ENCODE measurements around the gene EIF2B2. TPM values are rescaled to one million over a fixed set of nuclear protein-coding genes. Genes with fewer than 3 reads are reported as not detected.
A peak's percentile ranks its signal among the peaks of the same experiment; 100 is the strongest.

EIF2B2 gene
- polyA plus RNA-seq, 3 donors: 58.5 to 63.5 (median 60.1) TPM

- peak in 9 of 11 donors; percentile 7 to 67 (median 37) for DNase-seq (ENCODE audit: extremely low read depth in 1 of 11, low read depth in 9 of 11, low spot score in 4 of 11)
These were observed 16.0 kb downstream of the EIF2B2 start for GRCh38 chr14:75018694-75019093.

GRCh38 chr14:75022655-75023054 lies 19.9 kb downstream of the EIF2B2 start:
- no peak for DNase-seq (ENCODE audit: extremely low read depth in 1 of 11, low read depth in 9 of 11, low spot score in 4 of 11)

- DNase-seq (ENCODE audit: extremely low read depth in 1 of 11, low read depth in 9 of 11, low spot score in 4 of 11): no peak
These were observed 20.4 kb downstream of the EIF2B2 start for GRCh38 chr14:75023108-75023507.

- DNase-seq (ENCODE audit: extremely low read depth in 1 of 11, low read depth in 9 of 11, low spot score in 4 of 11): no peak
These were observed 22.4 kb downstream of the EIF2B2 start for GRCh38 chr14:75025082-75025481.

- no peak for DNase-seq (ENCODE audit: extremely low read depth in 1 of 11, low read depth in 9 of 11, low spot score in 4 of 11)
These were observed 23.2 kb downstream of the EIF2B2 start for GRCh38 chr14:75025876-75026275.

GRCh38 chr14:75030147-75030546 lies 27.4 kb downstream of the EIF2B2 start:
- DNase-seq (ENCODE audit: extremely low read depth in 1 of 11, low read depth in 9 of 11, low spot score in 4 of 11): no peak

DNA sequence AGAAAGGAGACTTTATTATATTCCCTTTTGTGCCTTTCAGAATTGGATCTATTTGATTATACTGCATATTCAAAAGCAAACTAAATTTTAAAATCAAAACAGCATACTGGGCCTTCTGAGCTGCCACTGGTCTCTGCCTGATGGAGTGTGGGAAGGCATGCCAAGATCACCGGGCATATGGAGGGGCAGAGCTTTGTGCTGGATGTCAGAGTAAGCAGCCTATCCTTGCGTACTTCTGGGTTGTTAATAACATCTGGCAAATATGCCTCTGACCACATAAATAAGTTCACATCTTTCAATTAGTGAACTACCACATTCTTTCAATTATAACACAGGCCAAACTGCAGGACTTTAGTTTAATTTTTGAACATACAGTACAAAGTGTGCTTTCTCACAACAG lies 30.2 kb downstream of the EIF2B2 start:
- no peak for DNase-seq (ENCODE audit: extremely low read depth in 1 of 11, low read depth in 9 of 11, low spot score in 4 of 11)

GRCh38 chr14:75040507-75040906 lies 37.8 kb downstream of the EIF2B2 start:
- no peak for DNase-seq (ENCODE audit: extremely low read depth in 1 of 11, low read depth in 9 of 11, low spot score in 4 of 11)

- no peak for DNase-seq (ENCODE audit: extremely low read depth in 1 of 11, low read depth in 9 of 11, low spot score in 4 of 11)
These were observed 38.2 kb downstream of the EIF2B2 start for GRCh38 chr14:75040959-75041358.

- DNase-seq (ENCODE audit: extremely low read depth in 1 of 11, low read depth in 9 of 11, low spot score in 4 of 11): no peak
These were observed 38.9 kb downstream of the EIF2B2 start for GRCh38 chr14:75041613-75042012.

DNA sequence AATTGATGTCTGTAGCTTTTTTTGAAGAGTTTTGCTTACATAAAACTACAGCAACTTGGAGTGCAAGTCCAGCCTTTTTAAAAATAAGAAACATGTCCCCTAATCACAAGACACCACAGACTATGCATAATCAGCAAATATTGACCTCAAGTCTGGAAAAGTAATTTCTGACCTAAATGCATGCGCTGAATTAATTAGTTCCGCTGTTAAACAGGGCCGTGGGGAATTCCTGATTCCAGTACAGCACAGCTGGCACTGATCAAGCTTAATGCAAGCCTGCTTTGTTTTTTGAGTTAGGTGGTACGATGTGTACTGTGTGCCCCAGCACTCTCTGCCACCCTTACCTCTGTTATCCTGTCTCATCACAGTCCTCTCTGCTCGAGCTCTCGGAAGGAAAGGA lies 39.3 kb downstream of the EIF2B2 start:
- DNase-seq (ENCODE audit: extremely low read depth in 1 of 11, low read depth in 9 of 11, low spot score in 4 of 11): peak in 1 of 11 donors; percentile 22

DNA sequence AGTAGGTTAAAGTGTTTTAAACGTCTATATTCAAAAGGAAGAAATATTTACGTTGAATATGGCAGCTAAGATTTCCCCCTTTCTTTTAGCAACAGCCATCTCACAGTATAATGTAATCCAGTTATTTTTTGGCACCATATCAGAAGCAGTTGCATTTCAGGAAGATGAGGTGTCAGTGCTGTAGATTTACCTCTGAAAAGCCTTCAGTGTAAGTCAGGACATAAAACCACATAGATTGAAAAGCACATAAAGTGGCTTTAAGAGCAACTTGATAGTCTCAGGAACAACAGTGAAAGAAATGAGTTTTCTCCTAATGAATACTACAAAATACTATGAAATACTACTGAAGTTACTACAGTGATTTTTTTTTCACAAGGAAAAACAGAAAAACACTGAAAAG lies 41.6 kb downstream of the EIF2B2 start:
- DNase-seq (ENCODE audit: extremely low read depth in 1 of 11, low read depth in 9 of 11, low spot score in 4 of 11): no peak

DNA sequence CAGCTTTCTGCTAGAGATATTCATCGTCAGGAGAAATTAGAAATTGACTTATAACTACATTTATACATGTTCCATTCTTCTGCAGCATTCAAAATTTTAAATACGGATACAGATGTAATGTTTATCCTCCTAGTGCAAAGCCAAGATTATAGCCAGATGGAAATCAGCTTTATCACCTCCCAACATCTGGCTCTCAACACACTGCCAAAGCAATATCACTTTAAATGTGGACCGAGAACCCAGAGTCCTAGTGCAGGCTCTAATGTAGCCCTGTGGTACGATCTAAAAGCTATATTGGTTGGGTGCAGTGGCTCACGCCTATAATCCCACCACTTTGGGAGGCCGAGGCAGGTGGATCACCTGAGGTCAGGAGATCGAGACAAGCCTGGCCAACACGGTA lies 42.0 kb downstream of the EIF2B2 start:
- DNase-seq (ENCODE audit: extremely low read depth in 1 of 11, low read depth in 9 of 11, low spot score in 4 of 11): no peak

- DNase-seq (ENCODE audit: extremely low read depth in 1 of 11, low read depth in 9 of 11, low spot score in 4 of 11): no peak
These were observed 43.6 kb downstream of the EIF2B2 start for GRCh38 chr14:75046275-75046674.

DNA sequence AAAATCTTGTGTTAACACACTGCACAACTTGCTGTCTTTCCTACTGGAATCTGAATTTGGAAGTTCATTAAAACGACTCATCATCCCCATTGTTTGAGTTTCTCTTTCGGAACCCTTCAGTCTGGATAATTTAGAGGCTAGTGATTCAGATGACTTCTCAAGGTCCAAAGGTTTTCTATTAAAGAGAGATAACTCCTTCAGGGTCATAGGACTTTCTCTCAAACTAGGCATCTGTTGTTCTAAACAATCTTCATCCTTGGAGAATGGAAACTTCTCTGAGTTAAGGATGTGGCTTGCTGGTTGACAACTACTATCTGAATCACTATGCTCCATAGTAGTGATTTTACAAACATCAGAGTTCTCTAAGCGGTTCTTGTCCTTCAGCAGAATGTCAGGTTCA lies 44.2 kb downstream of the EIF2B2 start:
- no peak for DNase-seq (ENCODE audit: extremely low read depth in 1 of 11, low read depth in 9 of 11, low spot score in 4 of 11)

- no peak for DNase-seq (ENCODE audit: extremely low read depth in 1 of 11, low read depth in 9 of 11, low spot score in 4 of 11)
These were observed 44.8 kb downstream of the EIF2B2 start for GRCh38 chr14:75047506-75047905.

GRCh38 chr14:75048101-75048500 lies 45.4 kb downstream of the EIF2B2 start:
- no peak for DNase-seq (ENCODE audit: extremely low read depth in 1 of 11, low read depth in 9 of 11, low spot score in 4 of 11)

DNA sequence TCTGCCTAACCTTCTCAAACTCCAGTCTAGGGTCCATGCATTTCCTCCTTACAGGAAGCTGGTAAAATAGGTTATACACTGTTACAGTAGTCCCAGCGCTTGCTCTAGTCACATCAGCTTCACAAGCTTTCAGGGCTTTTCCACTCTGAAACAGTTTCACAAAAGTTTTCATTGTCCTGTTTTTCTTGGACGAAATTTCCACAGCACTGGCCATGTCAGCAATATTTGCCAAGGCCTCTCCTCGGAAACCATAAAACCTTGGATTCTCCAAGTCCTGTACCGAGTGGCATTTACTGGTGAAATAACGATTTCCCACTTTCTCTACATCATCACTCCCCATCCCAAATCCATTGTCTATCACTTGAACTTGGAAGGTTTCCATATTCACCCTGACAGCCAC lies 46.4 kb downstream of the EIF2B2 start:
- no peak for DNase-seq (ENCODE audit: extremely low read depth in 1 of 11, low read depth in 9 of 11, low spot score in 4 of 11)

- no peak for DNase-seq (ENCODE audit: extremely low read depth in 1 of 11, low read depth in 9 of 11, low spot score in 4 of 11)
These were observed 47.0 kb downstream of the EIF2B2 start for GRCh38 chr14:75049731-75050201.

DNA sequence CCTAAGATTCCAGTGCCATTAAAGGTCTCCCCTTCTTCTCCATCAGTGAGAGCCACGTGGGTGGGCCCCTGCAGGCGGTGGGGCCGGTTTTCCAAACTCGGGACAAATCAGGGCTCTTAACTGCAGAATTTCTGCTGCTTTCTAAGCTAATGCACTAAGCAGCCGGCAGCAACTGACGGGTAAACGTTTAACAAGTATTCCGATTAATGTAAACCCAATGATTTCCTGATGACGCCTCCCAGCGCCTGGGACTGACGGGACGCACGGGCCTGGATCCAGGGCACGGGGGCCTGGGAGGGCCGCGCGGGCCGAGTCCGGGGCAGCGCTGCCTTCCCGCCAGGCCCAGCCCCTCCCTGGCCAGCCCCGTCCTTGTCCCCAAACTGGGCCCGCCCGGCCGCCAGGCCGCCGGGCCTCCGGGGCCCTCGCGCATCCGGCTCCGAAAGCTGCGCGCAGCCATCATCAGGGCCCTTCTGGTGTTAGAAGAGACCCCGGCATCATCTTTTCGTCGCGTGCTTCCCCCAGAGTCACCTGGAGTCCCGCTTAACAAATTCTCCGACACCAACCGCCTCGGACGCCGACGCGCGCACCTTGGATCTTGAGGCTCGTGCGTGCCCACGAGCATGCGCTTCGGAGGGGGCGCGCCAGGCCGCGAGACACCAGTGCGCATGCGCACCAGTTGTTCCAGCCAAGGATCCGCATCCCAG lies 48.3 kb downstream of the EIF2B2 start, which contains the start of gene MLH3:
MLH3 (minus strand) TSS at position 616 of the 704 bp plus-strand sequence. CDS start 1,812 bp downstream, outside the sequence.
- peak; percentile 81 to 91 (median 87) for DNase-seq (ENCODE audit: extremely low read depth in 1 of 11, low read depth in 9 of 11, low spot score in 4 of 11)

GRCh38 chr14:75051556-75051899 lies 48.8 kb downstream of the EIF2B2 start:
- DNase-seq (ENCODE audit: extremely low read depth in 1 of 11, low read depth in 9 of 11, low spot score in 4 of 11): no peak
